ENCODE results near the gene MYO5A. TPM values are rescaled to one million over a fixed set of nuclear protein-coding genes. Genes with fewer than 3 reads are reported as not detected.
"Not testable (repeated sequence)": the region's sequence is repeated elsewhere in the genome, so short reads cannot be mapped to it uniquely, and the experiment has no call there.

The MYO5A gene
- total RNA-seq, 1 experiment from 2014 or later = 61.1 TPM

GRCh38 chr15:52565417-52566358, 37.0 kb upstream of the MYO5A start:
- in situ Hi-C loops (cut with HindIII; ENCODE audit: low pct_unique_long_range_greater_than_20kb, low sequenced_read_pairs); BruUV-seq (replicated peaks); H3K4me3 ChIP-seq (ENCODE audit: low read depth in 2 of 2, low read length in 2 of 2); H3K9me3 ChIP-seq (ENCODE audit: control insufficient read depth, insufficient read depth, low read depth, low read length); H3K36me3 ChIP-seq (ENCODE audit: control insufficient read depth, insufficient read depth, low read length); CTCF ChIA-PET; POLR2A ChIA-PET; DNase-seq (ENCODE audit: low read depth, low spot score); H3K27me3 ChIP-seq (ENCODE audit: control insufficient read depth, insufficient read depth, low read length); ATAC-seq; H3K27ac ChIP-seq (ENCODE audit: low read length): not testable (repeated sequence)
- H3K4me1 ChIP-seq (ENCODE audit: control insufficient read depth, insufficient read depth, low read length) = peaks cover 28% of the 10 kb centered on the region
- intact Hi-C loops (cut with micrococcal nuclease; ENCODE audit: unreplicated experiment) = loop anchor here (5.0 to 10.0 kb wide), 2 partner anchors 112 to 311 kb away; partner anchors contain the start of gene ATOSA

GRCh38 chr15:52563501-52564060, 34.9 kb upstream of the MYO5A start:
- H3K4me1 ChIP-seq (ENCODE audit: control insufficient read depth, insufficient read depth, low read length) = peaks cover 35% of the 10 kb centered on the region
- H3K27me3 ChIP-seq (ENCODE audit: control insufficient read depth, insufficient read depth, low read length) = no peaks in the 10 kb centered on the region
- ATAC-seq = no peak
- peaks cover 5% of the 10 kb centered on the region; the same call in 1 of the 2 replicates for H3K36me3 ChIP-seq (ENCODE audit: control insufficient read depth, insufficient read depth, low read length)
- no peaks in the 10 kb centered on the region for H3K9me3 ChIP-seq (ENCODE audit: control insufficient read depth, insufficient read depth, low read depth, low read length)
- no peak for TF ChIP-seq REST (IDR thresholded peaks at IDR 0.05; ENCODE audit: insufficient read depth in 1 of 2, low read depth in 2 of 2, low read length in 1 of 2)
- DNase-seq (ENCODE audit: low read depth, low spot score) = no peak
- ChIA-PET CTCF (no interaction called here), POLR2A (no interaction called here)
- no peak overlapping the region for H3K27ac ChIP-seq (ENCODE audit: low read length)
- BruUV-seq (replicated peaks) = no TSS peak
- intact Hi-C loops (cut with micrococcal nuclease; ENCODE audit: unreplicated experiment) = loop anchor here (10.0 kb wide), 1 partner anchor 309 kb away; no protein-coding TSS in a partner anchor
- in situ Hi-C loops (cut with HindIII; ENCODE audit: low pct_unique_long_range_greater_than_20kb, low sequenced_read_pairs) = no loop called here
- no peak overlapping the region for H3K4me3 ChIP-seq (ENCODE audit: low read depth in 2 of 2, low read length in 2 of 2)

- Histone ChIP-seq H3K27me3 (ENCODE audit: control insufficient read depth, insufficient read depth, low read length) (no peaks in the 10 kb centered on the region), H3K4me1 (ENCODE audit: control insufficient read depth, insufficient read depth, low read length) (peaks cover 22% of the 10 kb centered on the region), H3K4me3 (ENCODE audit: low read depth in 2 of 2, low read length in 2 of 2) (no peak overlapping the region), H3K9me3 (ENCODE audit: control insufficient read depth, insufficient read depth, low read depth, low read length) (no peaks in the 10 kb centered on the region), H3K27ac (ENCODE audit: low read length) (no peak overlapping the region), H3K36me3 (ENCODE audit: control insufficient read depth, insufficient read depth, low read length) (peaks cover 19% of the 10 kb centered on the region; the same call in 1 of the 2 replicates)
- DNase-seq (ENCODE audit: low read depth, low spot score) (no peak), ATAC-seq (no peak)
- intact Hi-C loops (cut with micrococcal nuclease; ENCODE audit: unreplicated experiment) (loop anchor here (5.0 to 10.0 kb wide), 2 partner anchors 55 to 173 kb away; no protein-coding TSS in a partner anchor), in situ Hi-C loops (cut with HindIII; ENCODE audit: low pct_unique_long_range_greater_than_20kb, low sequenced_read_pairs) (no loop called here)
- CTCF ChIA-PET = no interaction called here
- POLR2A ChIA-PET = no interaction called here
- no peak for TF ChIP-seq CTCF (IDR thresholded peaks at IDR 0.05)
- no peak for TF ChIP-seq POLR2AphosphoS5 (IDR thresholded peaks at IDR 0.05; ENCODE audit: low read depth, low read length)
- TF ChIP-seq TCF7L2 (IDR thresholded peaks at IDR 0.05; ENCODE audit: low read depth, low read length) = no peak
- no peak for TF ChIP-seq SIN3A (IDR thresholded peaks at IDR 0.05; ENCODE audit: borderline replicate concordance, insufficient read depth, low read depth, low read length)
- no peak for TF ChIP-seq REST (IDR thresholded peaks at IDR 0.05; ENCODE audit: insufficient read depth in 1 of 2, low read depth in 2 of 2, low read length in 1 of 2)
- no TSS peak for BruUV-seq (replicated peaks)
These were observed 30.9 kb upstream of the MYO5A start for GRCh38 chr15:52559575-52559974.
